ENCODE results near the gene OSBPL6. TPM values are rescaled to one million over a fixed set of nuclear protein-coding genes. Genes with fewer than 3 reads are reported as not detected.

OSBPL6 gene
- total and polyA plus RNA-seq, 2 donors (not counting 1 experiment from before 2014, with no cell fraction given): 0.06 TPM; not detected in 1

DNA sequence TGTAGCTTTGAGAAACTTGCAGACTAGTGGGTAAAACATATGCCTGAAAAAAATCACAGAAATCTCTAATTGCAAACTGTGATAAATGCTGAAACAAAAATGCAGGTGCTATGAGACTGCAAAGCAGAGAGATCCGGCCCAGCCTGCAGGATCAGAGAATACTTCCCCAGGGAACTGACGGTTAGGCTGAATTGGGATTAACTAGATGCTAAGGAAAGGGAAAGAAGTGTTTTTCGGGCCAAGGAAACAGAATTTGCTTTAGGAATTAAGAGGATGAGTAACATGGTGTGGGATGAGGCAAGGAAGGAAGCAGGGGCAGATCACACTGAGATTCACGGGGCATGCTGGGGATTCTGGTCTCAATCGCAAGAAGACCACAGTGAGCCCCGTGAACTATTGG is 71.5 kb downstream of the OSBPL6 start:
- TF ChIP-seq, protein P1, sequence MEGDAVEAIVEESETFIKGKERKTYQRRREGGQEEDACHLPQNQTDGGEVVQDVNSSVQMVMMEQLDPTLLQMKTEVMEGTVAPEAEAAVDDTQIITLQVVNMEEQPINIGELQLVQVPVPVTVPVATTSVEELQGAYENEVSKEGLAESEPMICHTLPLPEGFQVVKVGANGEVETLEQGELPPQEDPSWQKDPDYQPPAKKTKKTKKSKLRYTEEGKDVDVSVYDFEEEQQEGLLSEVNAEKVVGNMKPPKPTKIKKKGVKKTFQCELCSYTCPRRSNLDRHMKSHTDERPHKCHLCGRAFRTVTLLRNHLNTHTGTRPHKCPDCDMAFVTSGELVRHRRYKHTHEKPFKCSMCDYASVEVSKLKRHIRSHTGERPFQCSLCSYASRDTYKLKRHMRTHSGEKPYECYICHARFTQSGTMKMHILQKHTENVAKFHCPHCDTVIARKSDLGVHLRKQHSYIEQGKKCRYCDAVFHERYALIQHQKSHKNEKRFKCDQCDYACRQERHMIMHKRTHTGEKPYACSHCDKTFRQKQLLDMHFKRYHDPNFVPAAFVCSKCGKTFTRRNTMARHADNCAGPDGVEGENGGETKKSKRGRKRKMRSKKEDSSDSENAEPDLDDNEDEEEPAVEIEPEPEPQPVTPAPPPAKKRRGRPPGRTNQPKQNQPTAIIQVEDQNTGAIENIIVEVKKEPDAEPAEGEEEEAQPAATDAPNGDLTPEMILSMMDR (IDR thresholded peaks at IDR 0.05): no peak
- no peak for TF ChIP-seq EZH2 (IDR thresholded peaks at IDR 0.05; ENCODE audit: borderline replicate concordance, insufficient read depth, low read depth, low read length, poor library complexity, severe bottlenecking)
- no peak for DNase-seq
- Mint-ChIP-seq H3K4me1 (no peaks in the 10 kb centered on the region), H3K9me3 (ENCODE audit: insufficient read depth) (no peaks in the 10 kb centered on the region), H3K27ac (no peak overlapping the region), H3K27me3 (peaks cover 11% of the 10 kb centered on the region), H3K4me3 (no peak overlapping the region)
- no peaks in the 10 kb centered on the region for H3K27me3 ChIP-seq (replicated peaks in 1 of 4; ENCODE audit: control extremely low read depth in 1 of 4, control insufficient read depth in 3 of 4, insufficient read depth in 4 of 4, low read length in 3 of 4)
- H3K36me3 ChIP-seq (replicated peaks in 1 of 2; ENCODE audit: control extremely low read depth in 1 of 2, control insufficient read depth in 1 of 2, extremely low read depth in 1 of 2, insufficient read depth in 2 of 2, low read length in 1 of 2): no peaks in the 10 kb centered on the region
- no peak overlapping the region for H3K4me3 ChIP-seq (ENCODE audit: control extremely low read depth in 1 of 5, extremely low read depth in 1 of 5, insufficient read depth in 1 of 5, low read depth in 2 of 5, low read length in 4 of 5)
- CTCF ChIA-PET: no interaction called here
- H3K9ac ChIP-seq (ENCODE audit: low read length): no peak overlapping the region
- POLR2A ChIA-PET: no interaction called here
- no peak overlapping the region for H3K4me2 ChIP-seq (replicated peaks; ENCODE audit: low read depth, low read length, poor library complexity, severe bottlenecking)
- intact Hi-C loops (cut with micrococcal nuclease): no loop called here
- WGBS (ENCODE audit: insufficient coverage): 92% methylated on average over 5 of the region's 6 CpGs
- no peaks in the 10 kb centered on the region for H3K4me1 ChIP-seq (ENCODE audit: control insufficient read depth in 2 of 2, insufficient read depth in 2 of 2, low read length in 2 of 2)
- ATAC-seq (ENCODE audit: low read depth): no peak
- H4K20me1 ChIP-seq (ENCODE audit: control insufficient read depth, insufficient read depth, low read length, poor library complexity, severe bottlenecking): no peaks in the 10 kb centered on the region
- H3K27ac ChIP-seq (ENCODE audit: low read length in 2 of 2): no peak overlapping the region
- H3K9me3 ChIP-seq (ENCODE audit: control extremely low read depth in 1 of 3, control insufficient read depth in 2 of 3, insufficient read depth in 1 of 3, low read length in 2 of 3): no peaks in the 10 kb centered on the region
- H2AFZ ChIP-seq (ENCODE audit: insufficient read depth, low read depth, low read length, poor library complexity, severe bottlenecking): no peak overlapping the region
- no peaks in the 10 kb centered on the region for H3K79me2 ChIP-seq (ENCODE audit: control insufficient read depth, insufficient read depth, low read length)

DNA sequence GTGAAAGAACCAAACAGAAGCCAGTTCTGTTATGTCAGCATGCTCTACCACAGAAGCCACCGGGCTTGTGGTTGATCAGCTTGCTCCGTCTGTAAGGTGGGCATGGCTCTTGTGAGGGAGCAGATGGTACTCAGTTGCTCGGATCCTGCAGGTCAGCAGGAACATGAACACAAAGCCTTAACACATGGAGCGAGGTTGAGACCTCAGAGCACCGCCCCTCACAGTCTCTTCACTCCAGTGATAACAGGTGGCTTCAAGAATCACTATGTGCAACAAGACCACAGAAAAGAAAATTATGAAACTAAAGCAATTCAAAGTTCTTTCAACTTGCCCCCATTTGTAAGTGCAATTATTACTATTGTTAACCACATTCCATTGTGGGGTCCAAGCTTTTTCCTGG is 72.1 kb downstream of the OSBPL6 start:
- CTCF ChIA-PET: no interaction called here
- Histone ChIP-seq H3K9me3 (ENCODE audit: control extremely low read depth in 1 of 3, control insufficient read depth in 2 of 3, insufficient read depth in 1 of 3, low read length in 2 of 3) (no peaks in the 10 kb centered on the region), H3K27ac (ENCODE audit: low read length in 2 of 2) (no peak overlapping the region), H3K9ac (ENCODE audit: low read length) (no peak overlapping the region), H3K36me3 (replicated peaks in 1 of 2; ENCODE audit: control extremely low read depth in 1 of 2, control insufficient read depth in 1 of 2, extremely low read depth in 1 of 2, insufficient read depth in 2 of 2, low read length in 1 of 2) (no peaks in the 10 kb centered on the region), H3K27me3 (replicated peaks in 1 of 4; ENCODE audit: control extremely low read depth in 1 of 4, control insufficient read depth in 3 of 4, insufficient read depth in 4 of 4, low read length in 3 of 4) (no peaks in the 10 kb centered on the region), H3K4me3 (ENCODE audit: control extremely low read depth in 1 of 5, extremely low read depth in 1 of 5, insufficient read depth in 1 of 5, low read depth in 2 of 5, low read length in 4 of 5) (no peak overlapping the region), H3K79me2 (ENCODE audit: control insufficient read depth, insufficient read depth, low read length) (no peaks in the 10 kb centered on the region), H2AFZ (ENCODE audit: insufficient read depth, low read depth, low read length, poor library complexity, severe bottlenecking) (no peak overlapping the region), H3K4me2 (replicated peaks; ENCODE audit: low read depth, low read length, poor library complexity, severe bottlenecking) (no peak overlapping the region), H4K20me1 (ENCODE audit: control insufficient read depth, insufficient read depth, low read length, poor library complexity, severe bottlenecking) (no peaks in the 10 kb centered on the region), H3K4me1 (ENCODE audit: control insufficient read depth in 2 of 2, insufficient read depth in 2 of 2, low read length in 2 of 2) (no peaks in the 10 kb centered on the region)
- ATAC-seq (ENCODE audit: low read depth) (no peak), DNase-seq (no peak)
- intact Hi-C loops (cut with micrococcal nuclease): no loop called here
- no peak overlapping the region for H3K4me3 Mint-ChIP-seq
- no peaks in the 10 kb centered on the region for H3K9me3 Mint-ChIP-seq (ENCODE audit: insufficient read depth)
- H3K27me3 Mint-ChIP-seq: peaks cover 11% of the 10 kb centered on the region
- POLR2A ChIA-PET: no interaction called here
- 95% methylated on average over 5 of the region's 5 CpGs for WGBS (ENCODE audit: insufficient coverage)
- no peaks in the 10 kb centered on the region for H3K4me1 Mint-ChIP-seq
- no peak overlapping the region for H3K27ac Mint-ChIP-seq
- TF ChIP-seq, protein P1 (IDR thresholded peaks at IDR 0.05): no peak
- TF ChIP-seq EZH2 (IDR thresholded peaks at IDR 0.05; ENCODE audit: borderline replicate concordance, insufficient read depth, low read depth, low read length, poor library complexity, severe bottlenecking): no peak
